Cardiac muscle cell (in vitro differentiated cells and primary cell): Measurements from ENCODE around the gene COL15A1. TPM values are rescaled to one million over a fixed set of nuclear protein-coding genes. Genes with fewer than 3 reads are reported as not detected.

Source experiments
- DNase-seq, 2 donors: peaks; one replicate each; pipeline versions ENCODE4 v3.0.0 to v3.0.0-alpha.2; 2010 to 2017; ENCODE audit warnings: low read depth in 1 of 2, low spot score in 1 of 2
- H3K27ac ChIP-seq: fragments of 200-600 bp; sonication (generic); 2 replicates; pipeline ENCODE4 v1.5.1; 2016
- H3K27me3 ChIP-seq: fragments of 200-600 bp; sonication (generic); 2 replicates; pipeline ENCODE4 v1.6.0; 2016; ENCODE audit warnings: control low read depth
- H3K36me3 ChIP-seq: fragments of 200-600 bp; sonication (generic); 2 replicates; pipeline ENCODE4 v1.5.1; 2016; ENCODE audit warnings: control low read depth
- H3K4me1 ChIP-seq: fragments of 200-600 bp; sonication (generic); 2 replicates; pipeline ENCODE4 v1.8.1; 2017; ENCODE audit warnings: low read depth, mild to moderate bottlenecking, mixed run types
- H3K4me3 ChIP-seq: fragments of 200-600 bp; sonication (generic); 2 replicates; pipeline ENCODE4 v1.5.1; 2016; ENCODE audit warnings: mild to moderate bottlenecking
- H3K9me3 ChIP-seq: fragments of 200-600 bp; sonication (generic); 2 replicates; pipeline ENCODE4 v1.5.1; 2017; ENCODE audit warnings: low read depth, mild to moderate bottlenecking, control low read depth
- CTCF ChIP-seq: IDR thresholded peaks from 2 replicates; pipeline ENCODE4 v1.5.1; 2012; ENCODE audit warnings: low read depth, mild to moderate bottlenecking, low read length
- polyA plus RNA-seq: library from polyadenylated mRNA; unstranded; fragments of >200 nt; fragmentation: Nextera tagmentation; extraction: Ambion mirVana; gene quantifications from 2 replicates; pipeline ENCODE4 v1.2.1, GENCODE V29; 2016
- total RNA-seq: library from RNA; depleted of rRNA; stranded (reverse); fragments of >200 nt; gene quantifications from 2 replicates; pipeline ENCODE4 v1.2.3, GENCODE V29; 2016

COL15A1 gene
- total and polyA plus RNA-seq, 2 experiments from 2014 or later = 0.74 to 1.3 TPM

GRCh38 chr9:99073985-99074901 is 130.5 kb downstream of the COL15A1 start:
- DNase-seq = no peak
- H3K27ac ChIP-seq = no peak overlapping the region
- no peaks in the 10 kb centered on the region for H3K4me1 ChIP-seq
- H3K36me3 ChIP-seq = no peaks in the 10 kb centered on the region
- no peaks in the 10 kb centered on the region for H3K9me3 ChIP-seq
- H3K4me3 ChIP-seq = no peak overlapping the region
- no peak for TF ChIP-seq CTCF
- no peaks in the 10 kb centered on the region for H3K27me3 ChIP-seq

DNA sequence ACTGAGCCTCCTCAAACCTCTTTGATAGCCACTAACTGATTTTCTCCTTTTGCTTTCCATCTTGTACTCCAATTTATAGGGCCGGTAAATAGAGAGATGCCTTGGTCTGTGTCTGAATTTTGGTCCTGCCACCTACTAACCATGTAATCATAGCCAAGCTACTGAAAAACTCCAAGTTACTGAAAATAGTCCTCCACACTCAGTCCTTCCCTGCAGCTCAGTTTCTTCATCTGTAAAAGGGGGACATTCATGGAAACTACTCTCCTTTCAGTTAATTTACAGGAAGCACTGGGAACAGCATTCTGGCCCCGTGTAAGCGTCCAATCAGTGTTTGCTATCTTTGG is 131.2 kb downstream of the COL15A1 start:
- H3K27ac ChIP-seq = no peak overlapping the region
- H3K4me1 ChIP-seq = no peaks in the 10 kb centered on the region
- no peaks in the 10 kb centered on the region for H3K27me3 ChIP-seq
- no peak for TF ChIP-seq CTCF
- no peaks in the 10 kb centered on the region for H3K36me3 ChIP-seq
- no peaks in the 10 kb centered on the region for H3K9me3 ChIP-seq
- DNase-seq = no peak
- H3K4me3 ChIP-seq = no peak overlapping the region

- Histone ChIP-seq H3K27me3 (no peaks in the 10 kb centered on the region), H3K27ac (no peak overlapping the region), H3K4me3 (no peak overlapping the region), H3K36me3 (no peaks in the 10 kb centered on the region), H3K4me1 (no peaks in the 10 kb centered on the region), H3K9me3 (no peaks in the 10 kb centered on the region)
- no peak for TF ChIP-seq CTCF
- DNase-seq = peak in 1 of 2 donors; percentile 41
Measured at GRCh38 chr9:99075246-99075912, 131.7 kb downstream of the COL15A1 start.

DNA sequence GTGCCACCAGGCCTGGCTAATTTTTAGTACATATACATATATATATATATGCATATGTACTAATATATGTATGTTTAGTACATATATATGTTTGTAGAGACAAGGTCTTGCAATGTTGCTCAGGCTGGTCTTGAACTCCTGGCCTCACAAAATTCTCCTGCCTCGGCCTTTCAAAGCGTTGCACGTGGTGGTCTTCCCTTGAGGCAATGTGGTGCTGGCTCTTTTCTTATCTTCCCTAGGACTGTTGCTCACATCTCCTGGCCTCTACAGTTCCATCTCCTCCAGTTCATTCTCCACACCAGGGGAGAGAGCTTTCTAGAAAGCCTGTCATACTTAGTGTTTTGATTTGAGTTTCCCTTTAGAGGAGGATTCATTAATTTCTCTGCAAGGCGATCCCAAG is 132.3 kb downstream of the COL15A1 start:
- Histone ChIP-seq H3K4me1 (no peaks in the 10 kb centered on the region), H3K9me3 (no peaks in the 10 kb centered on the region), H3K27ac (no peak overlapping the region), H3K4me3 (no peak overlapping the region), H3K36me3 (no peaks in the 10 kb centered on the region), H3K27me3 (no peaks in the 10 kb centered on the region)
- DNase-seq = no peak
- no peak for TF ChIP-seq CTCF

DNA sequence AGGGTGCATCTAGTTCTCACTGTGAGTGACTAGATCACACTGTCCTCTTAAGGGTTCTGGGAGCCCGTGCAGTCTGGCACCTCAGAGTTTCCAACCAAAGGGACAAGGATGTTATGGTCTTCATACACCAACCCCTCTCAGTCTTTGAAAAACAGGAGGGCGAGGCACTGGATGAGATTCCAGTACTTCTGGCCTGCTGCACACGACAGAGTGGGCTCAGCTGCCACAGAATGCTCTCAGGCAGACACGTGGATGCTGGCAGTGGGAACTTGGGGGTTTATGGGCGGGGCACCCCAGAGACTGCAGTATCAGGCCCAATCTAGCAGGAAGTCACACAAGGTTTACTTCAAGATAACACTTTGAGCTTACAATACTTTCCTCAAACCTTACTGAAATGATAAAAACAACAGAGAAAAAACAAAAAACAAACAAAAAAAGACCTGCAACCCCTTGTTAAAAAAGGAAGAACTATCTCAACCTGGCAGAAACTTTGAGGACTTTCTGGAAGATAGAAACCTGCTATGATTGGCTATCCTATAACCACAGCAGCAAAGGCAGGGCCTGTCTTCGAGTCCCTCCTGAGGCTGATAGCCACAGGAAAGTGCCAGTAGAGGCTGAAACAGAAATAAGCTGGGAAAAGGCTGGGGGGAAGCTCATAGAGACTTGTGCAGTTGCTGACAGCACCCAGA is 132.9 kb downstream of the COL15A1 start:
- Histone ChIP-seq H3K4me1 (no peaks in the 10 kb centered on the region), H3K27me3 (no peaks in the 10 kb centered on the region), H3K36me3 (no peaks in the 10 kb centered on the region), H3K4me3 (no peak overlapping the region), H3K9me3 (no peaks in the 10 kb centered on the region), H3K27ac (no peak overlapping the region)
- DNase-seq = no peak
- TF ChIP-seq CTCF = no peak
